H1 (cell line): ENCODE measurements around the gene HS6ST2. TPM values are rescaled to one million over a fixed set of nuclear protein-coding genes. Genes with fewer than 3 reads are reported as not detected.

Experiments used
- CTCF ChIA-PET: fragments of 300-600 bp; sonication (Branson Sonifier 250); formaldehyde crosslinking; loops from one replicate; lab custom pipeline; 2021; ENCODE audit not compliant: partially characterized antibody; lab: Charles Lee
- POLR2A ChIA-PET: fragments of 300-600 bp; sonication (Branson Sonifier 250); formaldehyde crosslinking; loops from one replicate; lab custom pipeline; 2021; ENCODE audit warnings: inconsistent platforms; ENCODE audit not compliant: partially characterized antibody; lab: Charles Lee
- DNase-seq, 2 experiments: peaks; one replicate each; pipeline versions ENCODE4 v3.0.0 to v3.0.0-alpha.2; 2010 to 2022; ENCODE audit warnings: low spot score in 2 of 2, low read depth in 1 of 2, mixed read lengths in 1 of 2
- FAIRE-seq: peaks from 2 replicates; lab custom pipeline; 2011; peaks lifted over from hg19 to GRCh38; lab: Jason Lieb, UNC
- H2AFZ ChIP-seq: 2 replicates; pipeline ENCODE4 v1.8.1; 2012; ENCODE audit warnings: low read length, inconsistent platforms
- H2AK5ac ChIP-seq: 2 replicates; pipeline ENCODE4 v1.6.1; 2013; ENCODE audit warnings: low read depth, low read length
- H2BK120ac ChIP-seq: replicated peaks from 2 replicates; pipeline ENCODE3; 2013; ENCODE audit warnings: low read depth, low read length, inconsistent platforms
- H2BK12ac ChIP-seq: 2 replicates; pipeline ENCODE4 v1.6.1; 2013; ENCODE audit warnings: low read depth, low read length
- H2BK15ac ChIP-seq: 2 replicates; pipeline ENCODE4 v1.6.1; 2013; ENCODE audit warnings: low read length
- H2BK20ac ChIP-seq: 2 replicates; pipeline ENCODE4 v1.6.1; 2013; ENCODE audit warnings: low read length
- H2BK5ac ChIP-seq: 2 replicates; pipeline ENCODE4 v1.6.1; 2013; ENCODE audit warnings: low read depth, low read length
- H3K14ac ChIP-seq: 2 replicates; pipeline ENCODE4 v1.6.1; 2013; ENCODE audit warnings: inconsistent platforms; ENCODE audit not compliant: insufficient read length
- H3K18ac ChIP-seq: 2 replicates; pipeline ENCODE4 v1.6.1; 2013; ENCODE audit warnings: low read length; ENCODE audit errors: extremely low read depth
- H3K23ac ChIP-seq: 2 replicates; pipeline ENCODE4 v1.6.1; 2013; ENCODE audit warnings: inconsistent platforms; ENCODE audit not compliant: insufficient read length
- H3K23me2 ChIP-seq: 2 replicates; pipeline ENCODE4 v1.6.1; 2013; ENCODE audit warnings: low read depth, low read length
- H3K27ac ChIP-seq: 2 replicates; pipeline ENCODE4 v1.6.1; 2011; ENCODE audit warnings: low read depth, low read length, inconsistent platforms
- H3K27me3 ChIP-seq, 4 experiments: replicated peaks in 1 of 4; 1 replicate in 1 of 4; 2 replicates in 3 of 4; pipeline versions ENCODE4 v1.6.1 to v1.8.1; 2011 to 2013; ENCODE audit warnings: low read length in 3 of 4, mild to moderate bottlenecking in 3 of 4, inconsistent platforms in 2 of 4, mixed read lengths in 2 of 4, moderate library complexity in 1 of 4; ENCODE audit not compliant: control insufficient read depth in 3 of 4, insufficient read depth in 3 of 4; ENCODE audit errors: extremely low read depth in 1 of 4
- H3K36me3 ChIP-seq, 4 experiments: 2 replicates each; pipeline versions ENCODE4 v1.6.1 to v1.8.1; 2011 to 2013; ENCODE audit warnings: mild to moderate bottlenecking in 4 of 4, low read length in 3 of 4, moderate library complexity in 2 of 4, control low read depth in 1 of 4, inconsistent platforms in 1 of 4; ENCODE audit not compliant: insufficient read depth in 4 of 4, control insufficient read depth in 2 of 4
- H3K4ac ChIP-seq: replicated peaks from 2 replicates; pipeline ENCODE3; 2013; ENCODE audit warnings: low read length, low read depth, mixed read lengths, inconsistent platforms; ENCODE audit not compliant: insufficient read length
- H3K4me1 ChIP-seq, 4 experiments: replicated peaks in 1 of 4; 1 replicate in 1 of 4; 2 replicates in 3 of 4; pipeline versions ENCODE4 v1.6.1 to v1.8.1; 2011 to 2013; ENCODE audit warnings: low read length in 3 of 4, inconsistent platforms in 2 of 4, mixed read lengths in 1 of 4; ENCODE audit not compliant: insufficient read depth in 4 of 4, control insufficient read depth in 3 of 4
- H3K4me2 ChIP-seq, 2 experiments: 2 replicates each; pipeline versions ENCODE4 v1.6.1 to v1.8.1; 2011 to 2013; ENCODE audit warnings: low read depth in 2 of 2, low read length in 2 of 2, control low read depth in 1 of 2, inconsistent platforms in 1 of 2, mild to moderate bottlenecking in 1 of 2; ENCODE audit not compliant: insufficient read depth in 1 of 2
- H3K4me3 ChIP-seq, 4 experiments: fragments of 200-600, 300-600 bp in 1 of 4; sonication (generic), shearing (Covaris generic), sonication (Bioruptor Twin) in 1 of 4; 2 replicates each; pipeline versions ENCODE4 v1.5.1 to v1.8.1; 2011 to 2016; ENCODE audit warnings: low read length in 4 of 4, low read depth in 3 of 4, control low read depth in 2 of 4, inconsistent platforms in 2 of 4, mild to moderate bottlenecking in 2 of 4, mixed read lengths in 1 of 4, moderate library complexity in 1 of 4; ENCODE audit not compliant: insufficient read depth in 2 of 4; ENCODE audit errors: extremely low read depth in 1 of 4
- H3K56ac ChIP-seq: replicated peaks from 2 replicates; pipeline ENCODE3; 2013; ENCODE audit warnings: low read depth, mild to moderate bottlenecking, mixed read lengths, low read length, inconsistent platforms; ENCODE audit not compliant: insufficient read length
- H3K79me1 ChIP-seq: 2 replicates; pipeline ENCODE4 v1.6.1; 2013; ENCODE audit warnings: low read depth, low read length, control low read depth
- H3K79me2 ChIP-seq, 2 experiments: 2 replicates each; pipeline versions ENCODE4 v1.6.1 to v1.8.1; 2012 to 2013; ENCODE audit warnings: low read length in 2 of 2, mild to moderate bottlenecking in 2 of 2, inconsistent platforms in 1 of 2; ENCODE audit not compliant: insufficient read depth in 2 of 2, control insufficient read depth in 1 of 2
- H3K9ac ChIP-seq, 4 experiments: replicated peaks in 1 of 4; 1 replicate in 1 of 4; 2 replicates in 3 of 4; pipeline versions ENCODE4 v1.6.1 to v1.8.1; 2011 to 2013; ENCODE audit warnings: low read depth in 3 of 4, low read length in 3 of 4, control low read depth in 2 of 4, mild to moderate bottlenecking in 2 of 4, moderate library complexity in 2 of 4, inconsistent platforms in 1 of 4; ENCODE audit errors: extremely low read depth in 1 of 4
- H3K9me3 ChIP-seq, 2 experiments: 2 replicates each; pipeline versions ENCODE4 v1.6.1 to v1.8.1; 2012 to 2013; ENCODE audit warnings: mild to moderate bottlenecking in 2 of 2, moderate library complexity in 2 of 2, control low read depth in 1 of 2, inconsistent platforms in 1 of 2, low read depth in 1 of 2, low read length in 1 of 2, mixed read lengths in 1 of 2; ENCODE audit not compliant: insufficient read depth in 2 of 2
- H4K20me1 ChIP-seq, 2 experiments: replicated peaks in 1 of 2; 2 replicates each; pipeline versions ENCODE3 to v1.8.1; 2011 to 2013; ENCODE audit warnings: inconsistent platforms in 2 of 2, low read length in 2 of 2, mild to moderate bottlenecking in 1 of 2; ENCODE audit not compliant: insufficient read depth in 2 of 2, control insufficient read depth in 1 of 2
- H4K5ac ChIP-seq: 2 replicates; pipeline ENCODE4 v1.6.1; 2013; ENCODE audit warnings: low read length, low read depth, mixed read lengths, inconsistent platforms; ENCODE audit not compliant: insufficient read length
- H4K8ac ChIP-seq: 2 replicates; pipeline ENCODE4 v1.8.0; 2013; ENCODE audit warnings: mild to moderate bottlenecking, moderate library complexity, low read length, inconsistent platforms; ENCODE audit not compliant: insufficient read depth; ENCODE audit errors: extremely low read depth
- H4K91ac ChIP-seq: replicated peaks from 2 replicates; pipeline ENCODE3; 2013; ENCODE audit warnings: low read length, mixed read lengths, inconsistent platforms; ENCODE audit not compliant: insufficient read length
- CEBPB ChIP-seq: IDR thresholded peaks from 2 replicates; pipeline ENCODE4 v1.6.1; 2012; ENCODE audit warnings: low read depth, low read length
- RBBP5 ChIP-seq: IDR thresholded peaks from 2 replicates; pipeline ENCODE4 v1.7.1; 2012; ENCODE audit warnings: low read depth, mild to moderate bottlenecking, inconsistent platforms, low read length, moderate library complexity, borderline replicate concordance
- SP1 ChIP-seq: IDR thresholded peaks from 2 replicates; pipeline ENCODE4 v1.6.1; 2011; ENCODE audit warnings: low read depth, low read length
- WGBS, 2 experiments: shearing (Covaris generic) in 1 of 2; methylation state at CpG; one replicate each; pipeline versions ENCODE4 v1.1.6 to v1.1.7; 2013 to 2015; ENCODE audit warnings: low lambda C conversion rate in 2 of 2, mixed read lengths in 2 of 2, inconsistent platforms in 1 of 2, low coverage in 1 of 2, missing lambda C conversion rate in 1 of 2; ENCODE audit not compliant: insufficient replicate concordance in 2 of 2, insufficient coverage in 1 of 2, insufficient read length in 1 of 2; ENCODE audit errors: extremely low coverage in 1 of 2, missing lambda C conversion rate in 1 of 2; 5-methylcytosine and 5-hydroxymethylcytosine counted together
- polyA plus RNA-seq, 7 experiments: library from polyadenylated mRNA; depleted of rRNA in 3 of 7; stranded (reverse) in 5 of 7; unstranded in 2 of 7; fragments of >200 nt in 5 of 7; fragments of 200-250 nt in 2 of 7; gene quantifications; 1 replicate in 5 of 7; 2 replicates in 1 of 7; 4 replicates in 1 of 7; pipeline versions ENCODE4 v1.2.1 to v1.2.3, GENCODE V29; 2011 to 2013; ENCODE audit warnings: missing spikeins in 2 of 7, mixed read lengths in 2 of 7
- total RNA-seq: library from RNA; stranded (reverse); fragmentation: NEBNext Ultra II Directional; extraction: Animal tissue kit (Norgen Biotek cat#: 25700); gene quantifications from 2 replicates; pipeline ENCODE4 v1.2.1, GENCODE V29; 2021
- TF ChIP-seq, protein P1 (sequence below): IDR thresholded peaks from 2 replicates; pipeline ENCODE4 v1.6.1; 2012; ENCODE audit warnings: inconsistent platforms

HS6ST2 gene
- total and polyA plus RNA-seq, 2 of the 8 experiments (the other 6 are each of a cell fraction or from before 2014, with no cell fraction given) = 3.9 TPM

DNA sequence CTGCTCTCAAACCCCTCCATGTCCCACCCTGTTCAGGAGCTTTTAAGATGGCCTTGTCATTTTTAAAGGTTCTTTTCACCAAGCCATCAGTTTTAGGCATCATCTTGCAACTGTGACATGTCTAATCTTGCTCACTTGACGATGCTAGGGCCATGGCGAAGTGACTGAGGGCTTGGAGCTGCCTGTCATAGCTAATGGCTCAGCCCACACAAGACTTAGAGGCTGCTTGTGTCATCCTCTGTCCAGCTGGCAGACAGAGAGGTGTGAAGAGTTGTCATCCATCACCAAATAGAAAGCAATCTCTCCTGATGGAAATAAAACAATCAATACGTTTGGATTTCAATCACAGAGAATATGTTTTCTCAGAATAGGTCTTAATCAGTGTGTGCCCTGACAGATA is 194.9 kb downstream of the HS6ST2 start:
- Histone ChIP-seq H4K91ac (no peak overlapping the region), H3K23ac (no peak overlapping the region), H4K8ac (no peak overlapping the region), H3K14ac (no peak overlapping the region), H3K27me3 (no peaks in the 10 kb centered on the region), H3K36me3 (no peaks in the 10 kb centered on the region), H3K23me2 (no peaks in the 10 kb centered on the region), H3K4me2 (no peak overlapping the region), H2BK15ac (no peak overlapping the region), H3K9me3 (no peaks in the 10 kb centered on the region), H2BK120ac (no peak overlapping the region), H4K5ac (no peak overlapping the region), H2AFZ (no peak overlapping the region), H2BK20ac (no peak overlapping the region), H3K4me1 (peaks cover 0 to 2% (median 1%) of the 10 kb centered on the region in 4 experiments; a peak in 3 of 7 replicates), H3K9ac (no peak overlapping the region), H3K27ac (no peak overlapping the region), H3K79me1 (no peaks in the 10 kb centered on the region), H3K18ac (no peak overlapping the region), H4K20me1 (no peaks in the 10 kb centered on the region), H3K4ac (no peak overlapping the region), H2BK5ac (no peak overlapping the region), H2BK12ac (no peak overlapping the region), H3K79me2 (no peaks in the 10 kb centered on the region), H2AK5ac (no peak overlapping the region), H3K4me3 (no peak overlapping the region), H3K56ac (no peak overlapping the region)
- DNase-seq (no peak), FAIRE-seq (no peak)
- ChIA-PET POLR2A (no interaction called here), CTCF (interaction anchor here (0.8 to 1.3 kb wide), 2 partner anchors 12 to 14 kb away, joined by 3 to 5 read pairs; no protein-coding TSS in a partner anchor)
- 82% methylated on average over 3 of the region's 3 CpGs; no CpG with 5 or more reads in 1 of the 2 experiments for WGBS, 2 experiments
- TF ChIP-seq RBBP5 (no peak), CEBPB (no peak), SP1 (no peak)
- TF ChIP-seq, protein P1, sequence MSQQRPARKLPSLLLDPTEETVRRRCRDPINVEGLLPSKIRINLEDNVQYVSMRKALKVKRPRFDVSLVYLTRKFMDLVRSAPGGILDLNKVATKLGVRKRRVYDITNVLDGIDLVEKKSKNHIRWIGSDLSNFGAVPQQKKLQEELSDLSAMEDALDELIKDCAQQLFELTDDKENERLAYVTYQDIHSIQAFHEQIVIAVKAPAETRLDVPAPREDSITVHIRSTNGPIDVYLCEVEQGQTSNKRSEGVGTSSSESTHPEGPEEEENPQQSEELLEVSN = no peak
